SU-DHL-6 (cell line): ENCODE results near the gene TNIK.
"Not testable (repeated sequence)": the region's sequence is repeated elsewhere in the genome, so short reads cannot be mapped to it uniquely, and the experiment has no call there.

Source experiments
- H2AFZ ChIP-seq: fragments of 200-600 bp; sonication (generic); 2 replicates; pipeline ENCODE4 v1.6.1; 2014; ENCODE audit warnings: low read depth, mild to moderate bottlenecking, moderate library complexity, mixed read lengths, antibody characterized with exemption, low read length; ENCODE audit not compliant: severe bottlenecking
- H3F3A ChIP-seq: fragments of 200-600 bp; shearing (Covaris generic); 2 replicates; pipeline ENCODE4 v1.6.0; 2016; ENCODE audit warnings: antibody characterized with exemption, mild to moderate bottlenecking; ENCODE audit not compliant: insufficient read depth
- H3K27ac ChIP-seq: fragments of 200-600 bp; sonication (generic); 2 replicates; pipeline ENCODE4 v1.5.1; 2016; ENCODE audit warnings: low read depth, mild to moderate bottlenecking, low read length, moderate library complexity, mixed read lengths
- H3K27me3 ChIP-seq: fragments of 200-600 bp; sonication (generic), shearing (Covaris generic); 2 replicates; pipeline ENCODE4 v1.6.0; 2014; ENCODE audit warnings: mild to moderate bottlenecking, low read length
- H3K36me3 ChIP-seq: fragments of 200-600 bp; sonication (generic); 2 replicates; pipeline ENCODE4 v1.6.1; 2014; ENCODE audit warnings: mild to moderate bottlenecking, low read length, mixed read lengths
- H3K4me2 ChIP-seq: fragments of 300-600, 200-600 bp; shearing (Covaris generic), sonication (generic); 2 replicates; pipeline ENCODE4 v1.6.0; 2014; ENCODE audit warnings: low read length, low read depth, mild to moderate bottlenecking; ENCODE audit not compliant: poor library complexity, severe bottlenecking
- H3K4me3 ChIP-seq: fragments of 200-600 bp; sonication (generic); 2 replicates; pipeline ENCODE4 v1.5.1; 2014; ENCODE audit warnings: antibody characterized with exemption, low read length, mild to moderate bottlenecking, mixed read lengths; ENCODE audit not compliant: insufficient read depth, poor library complexity, severe bottlenecking
- H3K79me2 ChIP-seq: fragments of 200-600 bp; sonication (generic); 2 replicates; pipeline ENCODE4 v1.6.1; 2014; ENCODE audit warnings: mild to moderate bottlenecking, low read length, moderate library complexity; ENCODE audit not compliant: insufficient read depth
- H3K9ac ChIP-seq: fragments of 200-600 bp; sonication (generic); 2 replicates; pipeline ENCODE4 v1.7.0; 2014; ENCODE audit warnings: mild to moderate bottlenecking, low read length
- H3K9me2 ChIP-seq: fragments of 200-600 bp; sonication (generic); replicated peaks from 2 replicates; pipeline ENCODE4 v1.6.1; 2014; ENCODE audit warnings: low read length; ENCODE audit not compliant: insufficient read depth
- H3K9me3 ChIP-seq: fragments of 200-600 bp; sonication (generic); 2 replicates; pipeline ENCODE4 v1.6.1; 2014; ENCODE audit warnings: low read length, mixed read lengths; ENCODE audit not compliant: insufficient read depth
- H4K20me1 ChIP-seq: fragments of 200-600 bp; sonication (generic); 2 replicates; pipeline ENCODE4 v1.6.1; 2014; ENCODE audit warnings: low read depth, mild to moderate bottlenecking, antibody characterized with exemption, low read length, moderate library complexity, mixed read lengths
- EZH2phosphoT487 ChIP-seq: fragments of 200-600 bp; sonication (generic), shearing (Covaris generic); conservative IDR thresholded peaks from 2 replicates; pipeline ENCODE4 v1.6.1; 2018; ENCODE audit warnings: mild to moderate bottlenecking, antibody characterized with exemption, low read length, moderate library complexity, mixed read lengths
- TF ChIP-seq, protein P1 (sequence below): fragments of 200-600 bp; sonication (generic); IDR thresholded peaks from one replicate; pipeline ENCODE4 v1.5.1; 2017; ENCODE audit warnings: antibody characterized with exemption, mild to moderate bottlenecking, low read length, moderate library complexity; ENCODE audit not compliant: insufficient read depth, poor library complexity, severe bottlenecking

The TNIK gene

DNA sequence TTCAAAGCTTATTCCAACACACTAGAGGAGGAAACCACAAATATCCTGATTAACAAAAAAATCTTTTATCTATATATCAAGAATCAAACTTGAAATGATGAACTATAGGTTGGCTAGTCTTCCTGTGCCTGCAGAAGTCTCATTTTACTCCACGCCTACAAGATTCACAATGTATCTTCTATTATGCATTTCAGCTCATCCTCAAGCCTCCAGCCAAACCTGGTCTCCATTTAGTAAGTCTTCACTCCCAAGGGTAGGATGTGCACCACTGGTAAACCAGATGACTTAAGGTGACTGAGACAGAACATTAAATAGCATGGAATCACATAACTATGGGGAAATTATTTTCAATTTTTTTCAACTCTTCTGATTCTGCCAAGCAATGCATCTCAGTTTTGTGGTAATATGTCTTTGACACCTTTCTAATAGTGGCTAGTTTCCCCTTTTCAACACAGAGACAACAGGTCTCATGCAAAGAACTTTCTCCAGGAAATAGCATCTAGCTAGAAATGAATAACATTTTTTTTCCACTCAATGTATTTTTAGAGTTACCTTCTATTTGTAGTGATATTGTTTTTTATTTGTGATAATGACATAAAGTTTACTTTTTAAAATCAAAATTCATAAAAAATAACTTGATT, 166.9 kb downstream of the TNIK start:
- no peaks in the 10 kb centered on the region for H3K9me2 ChIP-seq
- H3K27ac ChIP-seq = no peak overlapping the region
- H3K9ac ChIP-seq = no peak overlapping the region
- H3K79me2 ChIP-seq = no peaks in the 10 kb centered on the region
- no peak for TF ChIP-seq EZH2phosphoT487
- TF ChIP-seq, protein P1, sequence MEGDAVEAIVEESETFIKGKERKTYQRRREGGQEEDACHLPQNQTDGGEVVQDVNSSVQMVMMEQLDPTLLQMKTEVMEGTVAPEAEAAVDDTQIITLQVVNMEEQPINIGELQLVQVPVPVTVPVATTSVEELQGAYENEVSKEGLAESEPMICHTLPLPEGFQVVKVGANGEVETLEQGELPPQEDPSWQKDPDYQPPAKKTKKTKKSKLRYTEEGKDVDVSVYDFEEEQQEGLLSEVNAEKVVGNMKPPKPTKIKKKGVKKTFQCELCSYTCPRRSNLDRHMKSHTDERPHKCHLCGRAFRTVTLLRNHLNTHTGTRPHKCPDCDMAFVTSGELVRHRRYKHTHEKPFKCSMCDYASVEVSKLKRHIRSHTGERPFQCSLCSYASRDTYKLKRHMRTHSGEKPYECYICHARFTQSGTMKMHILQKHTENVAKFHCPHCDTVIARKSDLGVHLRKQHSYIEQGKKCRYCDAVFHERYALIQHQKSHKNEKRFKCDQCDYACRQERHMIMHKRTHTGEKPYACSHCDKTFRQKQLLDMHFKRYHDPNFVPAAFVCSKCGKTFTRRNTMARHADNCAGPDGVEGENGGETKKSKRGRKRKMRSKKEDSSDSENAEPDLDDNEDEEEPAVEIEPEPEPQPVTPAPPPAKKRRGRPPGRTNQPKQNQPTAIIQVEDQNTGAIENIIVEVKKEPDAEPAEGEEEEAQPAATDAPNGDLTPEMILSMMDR = no peak
- H3K4me3 ChIP-seq = no peak overlapping the region
- no peaks in the 10 kb centered on the region for H3K9me3 ChIP-seq
- H2AFZ ChIP-seq = no peak overlapping the region
- H3K36me3 ChIP-seq = no peaks in the 10 kb centered on the region
- no peaks in the 10 kb centered on the region for H3F3A ChIP-seq
- no peaks in the 10 kb centered on the region for H3K27me3 ChIP-seq
- no peak overlapping the region for H3K4me2 ChIP-seq
- H4K20me1 ChIP-seq = no peaks in the 10 kb centered on the region

- no peaks in the 10 kb centered on the region for H3K27me3 ChIP-seq
- H3K9ac ChIP-seq = no peak overlapping the region
- no peak overlapping the region for H3K4me3 ChIP-seq
- no peak for TF ChIP-seq EZH2phosphoT487
- TF ChIP-seq, protein P1 = no peak
- H3K36me3 ChIP-seq = no peaks in the 10 kb centered on the region
- no peaks in the 10 kb centered on the region for H3K9me3 ChIP-seq
- H3K79me2 ChIP-seq = no peaks in the 10 kb centered on the region
- H4K20me1 ChIP-seq = no peaks in the 10 kb centered on the region
- H3K9me2 ChIP-seq = no peaks in the 10 kb centered on the region
- H3K4me2 ChIP-seq = no peak overlapping the region
- H3K27ac ChIP-seq = no peak overlapping the region
- no peaks in the 10 kb centered on the region for H3F3A ChIP-seq
- no peak overlapping the region for H2AFZ ChIP-seq
Observed at GRCh38 chr3:171290680-171291079, 169.5 kb downstream of the TNIK start.

DNA sequence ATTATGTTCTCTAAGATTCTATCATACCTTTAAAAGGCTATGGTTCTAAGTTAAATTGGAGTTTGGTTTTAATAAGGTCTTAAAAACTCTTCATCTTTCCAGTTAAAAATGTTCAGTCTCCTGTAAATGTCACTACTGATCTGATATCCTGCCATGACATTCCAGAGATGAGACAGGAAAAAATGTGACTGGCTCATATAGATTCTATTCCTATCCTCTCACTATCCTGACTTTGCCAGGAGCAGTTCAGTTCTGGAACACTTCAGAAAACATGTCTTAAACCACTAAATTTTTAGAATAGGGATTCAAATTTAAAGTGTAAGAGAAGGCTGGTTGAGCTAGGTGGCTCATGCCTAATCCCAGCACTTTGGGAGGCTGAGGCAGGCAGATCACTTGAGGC, 170.9 kb downstream of the TNIK start:
- Histone ChIP-seq H3K79me2 (no peaks in the 10 kb centered on the region), H3K9me2 (no peaks in the 10 kb centered on the region), H3K4me3 (no peak overlapping the region), H3K9me3 (no peaks in the 10 kb centered on the region), H3K4me2 (no peak overlapping the region), H3K27ac (no peak overlapping the region), H2AFZ (no peak overlapping the region), H3K36me3 (no peaks in the 10 kb centered on the region), H3K27me3 (no peaks in the 10 kb centered on the region), H3K9ac (no peak overlapping the region), H3F3A (no peaks in the 10 kb centered on the region), H4K20me1 (no peaks in the 10 kb centered on the region)
- TF ChIP-seq, protein P1 = no peak
- TF ChIP-seq EZH2phosphoT487 = no peak

DNA sequence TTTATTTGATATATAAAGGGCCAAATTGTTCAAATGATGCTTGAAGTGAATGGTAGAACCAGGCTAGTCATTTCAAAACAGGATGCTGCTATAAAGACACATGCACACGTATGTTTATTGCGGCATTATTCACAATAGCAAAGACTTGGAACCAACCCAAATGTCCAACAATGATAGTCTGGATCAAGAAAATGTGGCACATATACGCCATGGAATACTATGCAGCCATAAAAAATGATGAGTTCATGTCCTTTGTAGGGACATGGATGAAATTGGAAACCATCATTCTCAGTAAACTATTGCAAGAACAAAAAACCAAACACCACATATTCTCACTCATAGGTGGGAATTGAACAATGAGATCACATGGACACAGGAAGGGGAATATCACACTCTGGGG, 172.4 kb downstream of the TNIK start:
- H3K27me3 ChIP-seq, H3K36me3 ChIP-seq, H3K9ac ChIP-seq, H3K9me2 ChIP-seq, H3K79me2 ChIP-seq, H3K4me2 ChIP-seq, H3K9me3 ChIP-seq, H3K4me3 ChIP-seq, H4K20me1 ChIP-seq, H3K27ac ChIP-seq, H2AFZ ChIP-seq, H3F3A ChIP-seq: not testable (repeated sequence)
